Measurements from ENCODE around the gene FAM229A. TPM values are rescaled to one million over a fixed set of nuclear protein-coding genes. Genes with fewer than 3 reads are reported as not detected.
"Not testable (repeated sequence)": the region's sequence is repeated elsewhere in the genome, so short reads cannot be mapped to it uniquely, and the experiment has no call there.

Gene FAM229A
- polyA plus RNA-seq, 3 donors, result 5.5 to 12.7 (median 5.9) TPM

DNA sequence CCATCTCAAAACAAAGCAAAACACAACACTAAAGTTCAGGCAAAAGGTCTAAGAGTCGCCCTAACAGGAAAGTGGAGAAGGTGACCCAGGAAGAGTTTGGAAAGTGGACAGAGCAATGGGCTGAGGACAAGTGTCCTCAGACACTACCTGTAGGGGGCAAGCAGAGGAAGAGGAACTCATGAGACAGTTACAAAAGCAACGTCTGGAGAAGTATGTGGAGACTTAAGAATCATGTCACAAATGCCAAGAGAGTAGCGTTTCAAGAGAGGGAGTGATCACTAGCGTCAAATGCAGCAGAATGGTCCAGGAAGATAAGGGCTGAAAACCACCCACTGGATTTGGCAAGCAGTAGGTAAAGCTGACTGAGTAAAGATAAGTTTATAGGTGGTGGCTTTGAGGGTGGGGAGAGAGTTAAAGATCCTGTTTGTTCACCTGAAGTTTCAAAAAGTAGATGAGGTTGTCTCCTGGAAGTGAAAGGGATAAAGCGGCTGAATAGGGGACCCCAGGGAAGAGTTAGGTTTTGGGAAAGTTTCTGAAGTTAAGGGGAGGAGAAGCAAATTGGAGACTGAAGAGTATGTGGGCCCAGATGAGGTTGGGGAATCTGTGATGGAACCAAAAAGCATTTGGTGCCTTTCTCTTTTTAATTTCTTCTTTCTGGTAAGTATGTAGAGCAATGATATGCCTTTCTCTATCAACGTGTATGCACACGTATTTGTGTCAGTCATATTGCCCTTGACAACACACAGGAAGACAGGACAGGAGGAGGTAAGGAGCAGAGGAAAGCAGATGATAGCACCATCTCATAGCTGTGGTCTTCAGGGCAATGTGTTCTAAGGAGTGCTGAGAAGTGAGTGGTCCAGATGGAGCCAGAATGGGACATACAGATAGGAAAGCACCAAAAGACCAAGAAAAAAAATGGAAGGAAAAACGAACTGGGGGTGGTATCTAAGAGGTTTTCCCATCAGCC is 28.9 kb upstream of the FAM229A start:
- DNase-seq (ENCODE audit: extremely low read depth in 1 of 11, low read depth in 9 of 11, low spot score in 4 of 11), result no peak

DNA sequence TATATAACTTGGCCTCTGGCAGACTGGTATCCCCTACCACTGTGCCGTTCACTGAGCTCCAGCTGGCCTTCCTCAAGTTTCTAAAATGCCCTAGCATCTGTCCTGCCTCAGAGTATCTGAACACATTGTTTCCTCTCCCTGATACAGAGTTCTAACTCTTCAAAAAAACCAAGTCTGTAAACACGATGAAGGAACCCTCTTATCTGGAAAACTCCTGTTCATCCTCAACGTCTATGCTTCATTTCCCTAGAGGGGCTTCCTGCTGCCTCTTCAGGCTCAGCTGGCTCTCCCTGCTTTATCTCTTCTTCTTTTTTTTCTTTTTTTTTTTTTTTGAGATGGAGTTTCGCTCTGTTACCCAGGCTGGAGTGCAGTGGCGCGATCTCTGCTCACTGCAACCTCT is 26.4 kb upstream of the FAM229A start:
- no peak for DNase-seq (ENCODE audit: extremely low read depth in 1 of 11, low read depth in 9 of 11, low spot score in 4 of 11)

DNA sequence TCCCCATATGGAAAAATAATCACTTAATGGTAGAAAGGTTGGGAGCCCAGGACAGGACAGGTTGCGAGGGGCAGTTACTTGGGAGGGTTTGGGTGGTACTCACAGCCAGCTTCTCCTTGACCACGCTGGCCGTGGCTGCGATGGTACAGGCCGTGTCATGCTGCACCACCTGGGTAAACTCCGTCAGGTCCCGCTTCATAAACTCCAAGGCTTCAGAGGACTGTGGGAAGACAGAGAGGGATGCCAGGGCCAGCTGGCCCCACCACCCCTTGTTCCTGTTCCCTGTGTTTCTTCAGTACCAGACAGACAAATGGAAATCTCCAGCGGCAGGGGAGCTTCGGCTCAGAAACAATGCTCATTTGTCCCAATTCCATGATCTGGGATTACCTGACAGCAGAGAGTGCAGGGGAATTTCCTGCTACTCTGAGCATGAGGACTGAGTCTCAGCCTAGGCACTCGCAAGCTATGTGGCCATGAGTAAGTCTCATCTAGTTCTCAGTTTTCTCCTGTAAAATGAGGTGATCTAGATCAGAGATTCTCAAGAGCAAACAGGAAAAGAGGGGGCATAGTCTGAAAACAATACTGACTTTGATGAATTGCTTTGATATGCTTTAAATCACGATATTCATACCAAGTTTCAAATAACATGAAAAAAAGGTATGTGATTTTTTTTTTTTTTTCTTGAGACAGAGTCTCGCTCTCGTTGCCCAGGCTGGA is 24.5 kb upstream of the FAM229A start:
- peak in 2 of 11 donors; percentile 26 to 36 for DNase-seq (ENCODE audit: extremely low read depth in 1 of 11, low read depth in 9 of 11, low spot score in 4 of 11)

DNA sequence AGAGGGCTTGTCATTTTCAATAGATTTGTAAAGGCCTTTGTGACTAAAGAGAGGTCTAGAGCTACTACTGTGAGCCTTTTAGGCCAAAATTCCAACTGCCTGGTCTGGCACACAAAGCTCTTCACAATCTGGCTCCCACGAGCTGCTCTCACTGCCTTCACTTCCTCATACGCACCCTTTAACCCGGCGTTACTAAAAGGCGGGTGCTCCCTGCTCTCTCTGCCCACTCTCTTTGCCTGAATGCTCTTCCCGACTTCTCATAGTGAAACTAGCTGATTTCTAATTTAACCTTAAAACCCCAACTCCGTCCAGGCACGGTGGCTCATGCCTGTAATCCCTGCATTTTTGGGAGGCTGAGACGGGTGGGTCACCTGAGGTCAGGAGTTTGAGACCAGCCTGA is 17.8 kb upstream of the FAM229A start:
- no peak for DNase-seq (ENCODE audit: extremely low read depth in 1 of 11, low read depth in 9 of 11, low spot score in 4 of 11)

DNA sequence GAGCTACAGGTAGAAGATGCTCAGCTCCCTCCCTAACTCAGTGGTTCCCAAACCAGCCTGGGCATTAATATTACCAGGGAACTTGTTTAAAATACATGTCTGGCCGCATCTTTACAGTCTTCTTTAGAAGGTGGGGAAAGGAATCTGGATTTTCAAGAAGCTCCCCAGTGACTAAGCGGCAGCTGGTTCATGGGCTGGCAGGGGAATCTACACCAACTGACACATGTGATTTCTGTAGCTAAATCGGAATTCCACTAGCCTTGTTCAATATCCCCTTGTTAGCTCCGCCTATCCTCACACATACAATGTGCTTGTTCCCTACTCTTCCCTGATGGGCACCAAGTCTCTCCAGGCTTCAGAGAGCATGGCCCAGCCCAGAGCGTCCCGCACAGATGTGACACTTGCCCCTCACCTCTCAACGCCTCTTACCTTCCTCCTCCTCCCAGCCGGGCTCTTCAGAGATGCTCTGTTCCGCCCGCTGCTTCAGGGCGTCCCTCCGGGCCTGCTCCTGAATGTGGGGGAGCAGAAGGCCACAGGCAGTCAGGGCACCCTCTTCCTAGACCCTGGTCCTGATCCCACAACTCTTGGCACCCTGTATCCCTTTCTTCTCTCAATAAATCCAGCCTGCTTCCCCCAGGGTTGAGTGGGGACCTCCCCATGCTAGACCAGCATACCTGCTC is 15.4 kb upstream of the FAM229A start:
- no peak for DNase-seq (ENCODE audit: extremely low read depth in 1 of 11, low read depth in 9 of 11, low spot score in 4 of 11)

DNA sequence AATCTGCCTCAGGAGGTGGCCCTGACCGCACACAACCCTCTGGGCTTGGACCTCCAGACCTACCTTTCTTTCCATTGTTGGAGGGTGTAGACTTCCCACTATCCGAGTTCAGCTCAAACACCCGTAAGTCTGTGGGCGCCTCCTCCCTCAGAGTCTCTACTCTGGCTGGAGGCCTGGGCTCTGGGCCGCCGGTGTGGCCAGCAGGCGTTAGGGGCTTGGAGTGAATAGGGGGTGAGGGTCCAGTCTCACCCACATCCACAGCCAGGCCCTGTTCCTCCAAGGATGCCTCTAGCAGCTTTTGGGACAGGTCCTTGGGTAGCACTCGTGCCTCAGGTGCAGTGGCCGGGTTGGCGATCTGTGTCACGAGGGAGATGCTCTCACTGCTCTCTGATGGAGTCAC is 13.9 kb upstream of the FAM229A start:
- no peak for DNase-seq (ENCODE audit: extremely low read depth in 1 of 11, low read depth in 9 of 11, low spot score in 4 of 11)

DNA sequence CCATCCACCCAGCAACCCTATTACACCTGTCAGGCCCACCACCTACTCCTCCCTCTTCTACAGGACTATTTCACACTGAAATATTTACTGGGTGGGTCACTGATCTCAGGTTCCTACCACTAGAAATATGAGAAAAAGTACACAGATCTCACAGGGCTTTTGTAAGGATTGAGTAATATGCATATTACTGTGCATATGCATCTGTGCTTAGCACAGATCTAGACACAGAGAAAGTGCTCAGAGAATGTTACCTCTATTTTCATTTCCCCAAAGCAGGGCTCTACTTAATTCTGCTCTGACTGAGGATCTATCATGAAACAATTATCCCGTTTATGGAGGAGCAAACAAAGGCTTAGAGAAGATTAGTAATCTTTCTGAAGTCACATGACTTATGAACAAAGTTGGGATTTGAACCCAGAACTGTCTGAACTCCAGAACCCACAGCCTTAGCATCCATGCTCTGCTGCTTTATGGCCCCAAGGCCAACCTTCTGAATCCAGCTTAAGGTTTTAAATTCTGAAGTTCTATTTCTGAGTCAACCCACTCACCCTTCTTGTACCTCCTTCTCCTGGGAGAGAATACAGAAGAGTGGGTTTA is 11.8 kb upstream of the FAM229A start:
- DNase-seq (ENCODE audit: extremely low read depth in 1 of 11, low read depth in 9 of 11, low spot score in 4 of 11), result no peak

DNA sequence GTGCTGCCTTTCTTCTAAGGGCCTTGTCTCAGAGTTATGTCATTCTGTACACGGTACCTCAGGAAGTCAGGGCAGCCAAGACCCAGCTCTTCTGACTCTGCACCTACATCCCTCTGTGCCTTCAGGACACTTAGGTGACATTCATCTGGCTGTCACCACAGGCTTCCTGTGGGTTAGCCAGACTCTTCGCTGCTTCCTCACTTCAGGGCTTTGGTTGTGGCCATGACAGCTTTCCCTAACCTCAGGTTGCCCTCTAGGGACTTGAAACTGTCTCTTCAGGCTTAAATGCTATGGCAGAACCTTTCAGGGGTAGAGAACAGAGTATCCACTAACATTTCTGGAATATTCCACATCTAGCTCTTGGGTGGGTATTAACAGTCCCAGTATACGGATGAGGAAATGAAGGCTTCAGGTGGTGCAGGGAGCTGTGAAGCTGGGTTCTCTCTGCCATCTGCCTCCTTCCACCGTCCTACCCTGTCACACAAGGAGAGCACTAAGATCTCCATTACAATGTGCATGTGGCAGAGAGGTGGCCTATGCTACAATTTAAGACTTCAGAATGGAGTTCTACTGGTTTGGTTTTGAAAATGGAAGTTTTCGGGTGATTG is 10.0 kb upstream of the FAM229A start:
- DNase-seq (ENCODE audit: extremely low read depth in 1 of 11, low read depth in 9 of 11, low spot score in 4 of 11), result no peak

DNA sequence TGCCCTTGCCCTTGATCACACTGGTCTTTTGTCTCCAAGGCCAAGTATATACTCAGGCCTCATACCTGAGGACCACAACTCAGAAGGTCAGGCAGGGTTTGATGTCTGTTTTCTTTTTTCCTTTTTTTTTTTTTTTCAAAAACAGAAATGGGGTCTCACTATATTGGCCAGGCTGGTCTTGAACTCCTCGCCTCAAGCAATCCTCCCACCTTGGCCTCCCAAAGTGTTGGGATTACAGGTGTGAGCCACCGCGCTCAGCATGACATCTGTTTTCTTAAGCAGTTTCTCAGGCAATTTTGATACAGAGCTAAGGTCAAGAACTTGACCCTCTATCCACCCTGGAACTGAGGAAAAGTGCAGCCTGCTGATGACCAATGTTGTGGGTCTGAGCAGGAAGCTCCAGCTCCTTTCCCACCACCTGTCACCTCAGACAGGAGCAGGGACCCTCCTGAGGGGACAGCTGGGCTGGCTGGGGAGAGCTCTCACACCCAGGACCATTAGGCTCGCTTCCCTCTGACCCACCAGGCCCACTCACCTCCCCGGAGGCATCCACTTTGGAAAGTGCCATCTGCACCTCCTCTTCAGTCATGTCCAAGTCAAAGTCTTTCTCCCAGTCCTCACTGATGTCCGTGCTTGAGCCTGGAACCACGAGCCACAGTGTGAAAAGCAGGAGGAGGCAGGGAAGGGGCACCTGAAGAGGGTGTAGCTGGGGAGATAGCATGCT is 5.8 kb upstream of the FAM229A start:
- DNase-seq (ENCODE audit: extremely low read depth in 1 of 11, low read depth in 9 of 11, low spot score in 4 of 11), result no peak

DNA sequence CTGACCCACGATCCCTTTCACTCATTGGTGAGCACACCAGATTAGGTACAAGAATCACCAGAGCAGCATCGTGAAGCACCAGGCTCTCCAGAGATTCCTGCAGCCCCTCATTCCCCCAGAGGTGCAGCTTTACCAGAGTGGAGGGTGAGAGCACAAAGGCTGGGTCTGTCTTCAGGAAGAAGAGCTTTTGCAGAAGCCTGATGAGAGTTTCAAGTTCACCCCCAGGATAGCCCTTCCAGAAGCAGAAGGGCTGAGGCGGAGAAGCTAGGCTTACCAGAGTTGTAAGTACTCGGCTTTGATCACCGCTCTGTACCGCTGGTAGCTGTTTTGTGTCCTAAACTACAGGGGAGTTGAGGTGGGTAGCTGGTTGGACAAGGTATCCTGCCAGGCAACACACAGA is 3.2 kb upstream of the FAM229A start:
- no peak for DNase-seq (ENCODE audit: extremely low read depth in 1 of 11, low read depth in 9 of 11, low spot score in 4 of 11)

DNA sequence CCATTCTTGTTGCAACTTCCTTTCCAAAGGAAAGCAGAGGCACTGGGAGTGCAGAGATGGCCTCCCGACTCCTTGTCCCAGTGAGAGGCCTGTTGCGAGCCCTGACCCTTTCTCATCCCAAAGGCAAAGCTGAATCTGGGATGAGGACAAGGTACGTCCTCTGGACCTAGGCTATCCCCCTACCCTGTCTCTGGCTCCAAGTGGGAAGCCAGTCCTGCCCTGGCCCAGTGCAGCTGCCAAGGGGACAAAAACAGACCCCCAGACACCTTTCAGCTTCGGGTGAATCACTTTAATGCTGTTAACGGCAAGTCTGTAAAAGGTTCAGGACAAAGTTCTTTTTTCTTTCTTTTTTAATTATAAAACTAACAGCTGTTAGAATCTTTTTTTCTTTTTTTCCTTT is 2.6 kb upstream of the FAM229A start:
- DNase-seq (ENCODE audit: extremely low read depth in 1 of 11, low read depth in 9 of 11, low spot score in 4 of 11), result no peak

DNA sequence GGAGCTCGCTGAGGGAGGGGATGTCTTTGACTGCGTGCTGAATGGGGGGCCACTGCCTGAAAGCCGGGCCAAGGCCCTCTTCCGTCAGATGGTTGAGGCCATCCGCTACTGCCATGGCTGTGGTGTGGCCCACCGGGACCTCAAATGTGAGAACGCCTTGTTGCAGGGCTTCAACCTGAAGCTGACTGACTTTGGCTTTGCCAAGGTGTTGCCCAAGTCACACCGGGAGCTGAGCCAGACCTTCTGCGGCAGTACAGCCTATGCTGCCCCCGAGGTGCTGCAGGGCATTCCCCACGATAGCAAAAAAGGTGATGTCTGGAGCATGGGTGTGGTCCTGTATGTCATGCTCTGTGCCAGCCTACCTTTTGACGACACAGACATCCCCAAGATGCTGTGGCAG is 1.4 kb upstream of the FAM229A start:
- no peak for DNase-seq (ENCODE audit: extremely low read depth in 1 of 11, low read depth in 9 of 11, low spot score in 4 of 11)

DNA sequence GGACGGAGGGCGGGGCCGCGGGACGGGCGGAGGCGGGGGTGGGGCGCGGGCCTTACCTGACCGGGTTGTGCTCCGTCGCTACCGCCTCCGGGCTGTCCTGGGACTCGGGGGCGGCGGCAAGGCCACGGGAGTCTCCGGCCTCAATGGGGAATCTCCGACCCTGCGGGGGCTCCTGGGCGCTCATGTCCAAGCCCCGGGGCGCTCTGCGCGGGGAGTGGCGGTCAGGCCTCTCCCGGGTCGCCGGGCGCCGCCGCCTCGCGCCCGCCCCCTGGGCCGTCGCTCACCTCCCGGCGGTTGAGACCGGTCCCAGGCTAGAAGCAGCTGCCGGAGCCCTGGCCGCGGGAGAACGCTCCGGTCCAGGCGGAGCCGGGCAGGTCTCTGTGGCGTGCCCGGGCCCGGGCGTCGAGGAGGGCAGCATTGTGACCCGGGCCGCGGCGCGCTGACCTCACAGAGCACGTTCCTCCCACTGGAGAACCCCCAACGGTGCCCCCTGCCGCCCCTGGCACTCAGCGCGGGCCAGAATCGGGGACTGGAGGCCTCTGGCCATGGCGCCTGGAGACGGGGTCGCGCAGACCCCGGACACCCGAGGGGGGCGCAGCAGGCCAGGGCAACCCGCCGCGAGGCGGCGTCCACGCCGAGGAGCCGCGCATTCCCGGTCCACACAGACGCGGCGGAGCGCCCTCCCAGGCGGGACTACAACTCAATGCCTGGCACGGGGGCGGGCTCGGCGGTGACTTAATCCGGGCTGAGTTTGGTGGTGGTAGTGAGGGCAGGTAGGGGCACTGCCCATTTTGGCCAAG is 411 bp downstream of the FAM229A start:
- peak in 9 of 11 donors; percentile 29 to 58 (median 53) for DNase-seq (ENCODE audit: extremely low read depth in 1 of 11, low read depth in 9 of 11, low spot score in 4 of 11)

DNA sequence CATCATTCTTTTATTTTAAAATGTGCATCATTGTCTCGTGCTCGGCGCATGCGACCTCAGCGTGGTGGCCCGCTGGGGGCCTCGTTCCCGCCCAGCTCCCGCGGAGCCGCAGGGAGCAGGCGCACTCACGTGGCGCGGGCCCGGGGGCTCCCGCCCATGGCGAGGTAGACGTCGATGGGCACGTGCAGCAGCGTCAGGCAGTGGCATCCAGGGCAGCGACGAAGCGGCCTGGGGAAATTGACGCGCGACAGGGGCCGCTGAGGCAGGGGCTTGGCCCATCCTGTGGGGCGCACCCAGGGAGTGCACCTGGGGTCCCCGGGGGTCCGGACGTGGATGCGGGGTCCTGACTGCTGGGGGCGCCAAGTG is 994 bp downstream of the FAM229A start:
- no peak for DNase-seq (ENCODE audit: extremely low read depth in 1 of 11, low read depth in 9 of 11, low spot score in 4 of 11)

DNA sequence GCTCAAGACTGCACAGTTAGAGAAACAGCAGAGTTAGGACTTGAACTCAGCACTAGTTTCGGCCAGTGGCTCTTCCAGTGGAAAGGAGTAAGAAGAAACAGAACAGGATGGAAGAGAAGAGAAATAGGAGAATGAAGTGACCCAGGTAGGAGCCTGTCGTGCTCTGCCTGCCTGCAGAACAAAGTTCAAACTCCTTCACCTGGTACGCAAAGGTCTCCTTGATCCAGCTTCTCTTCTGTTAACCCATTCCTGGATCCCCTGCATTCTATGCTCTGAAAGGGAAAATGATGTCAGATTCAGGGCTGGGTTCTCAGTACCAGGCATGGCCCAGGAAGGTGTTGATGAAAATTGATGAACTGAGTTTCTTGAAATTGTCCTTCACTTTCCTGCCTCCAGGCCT is 3.9 kb downstream of the FAM229A start:
- no peak for DNase-seq (ENCODE audit: extremely low read depth in 1 of 11, low read depth in 9 of 11, low spot score in 4 of 11)

DNA sequence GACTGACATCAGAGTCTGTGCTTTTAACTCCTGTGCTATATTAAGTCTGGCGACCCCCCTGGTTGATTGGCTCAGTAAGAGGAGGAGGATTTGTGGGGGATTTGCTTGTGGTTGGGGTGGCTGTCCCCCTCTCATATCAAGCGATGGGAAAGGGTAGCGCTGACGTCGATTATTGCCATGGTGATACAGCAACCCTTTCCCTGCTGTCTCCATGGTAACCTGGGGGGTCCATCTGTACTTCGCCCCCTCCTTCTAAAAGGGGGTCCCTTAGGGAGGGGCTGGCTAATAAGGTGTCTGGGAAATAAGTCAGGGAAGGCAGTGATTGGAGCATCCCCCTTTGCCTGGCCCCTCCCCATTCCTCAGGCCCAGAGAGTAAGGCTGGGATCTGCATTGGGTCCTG is 4.7 kb downstream of the FAM229A start:
- DNase-seq (ENCODE audit: extremely low read depth in 1 of 11, low read depth in 9 of 11, low spot score in 4 of 11), result no peak

DNA sequence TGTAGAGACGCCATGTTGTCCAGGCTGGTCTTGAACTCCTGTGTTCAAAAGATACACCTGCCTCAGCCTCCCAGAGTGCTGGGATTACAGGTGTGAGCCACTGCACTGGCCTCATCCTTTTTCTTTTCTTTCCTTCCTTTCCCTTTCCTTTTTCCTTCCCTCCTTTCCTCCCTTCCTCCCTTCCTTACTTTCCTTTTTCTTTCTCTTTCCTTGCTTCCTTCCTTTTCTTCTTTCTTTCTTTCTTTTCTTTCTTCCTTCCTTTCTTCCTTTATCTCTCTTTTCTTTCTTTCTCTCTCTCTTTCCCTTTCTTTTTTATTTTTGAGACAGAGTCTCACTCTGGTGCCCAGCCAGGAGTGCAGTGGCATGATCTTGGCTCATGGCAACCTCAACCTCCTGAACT is 5.8 kb downstream of the FAM229A start:
- DNase-seq (ENCODE audit: extremely low read depth in 1 of 11, low read depth in 9 of 11, low spot score in 4 of 11), result no peak

DNA sequence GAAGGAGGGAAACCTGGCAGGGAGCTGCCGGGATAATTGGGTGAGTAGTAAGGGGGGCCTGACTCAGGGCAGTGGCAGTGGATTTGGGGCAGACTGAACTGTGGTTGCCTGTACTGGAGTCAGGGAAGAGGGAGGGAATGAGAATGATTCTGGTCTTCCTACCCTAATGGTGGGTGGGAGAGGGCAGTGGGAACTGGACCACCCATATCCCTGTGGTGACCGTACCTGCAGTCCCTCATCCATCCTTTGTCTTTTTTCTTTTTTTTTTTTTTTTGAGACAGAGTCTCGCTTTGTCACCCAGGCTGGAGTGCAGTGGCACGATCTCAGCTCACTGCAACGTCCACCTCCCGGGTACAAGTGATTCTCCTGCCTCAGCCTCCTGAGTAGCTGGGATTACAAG is 6.5 kb downstream of the FAM229A start:
- not testable (repeated sequence) for DNase-seq (ENCODE audit: extremely low read depth in 1 of 11, low read depth in 9 of 11, low spot score in 4 of 11)

Data from renal cortex interstitium (tissue), 11 donors.